Testis (tissue), 3 donors: ENCODE measurements around the gene DCHS2. TPM values are rescaled to one million over a fixed set of nuclear protein-coding genes. Genes with fewer than 3 reads are reported as not detected.

Source experiments
- DNase-seq: peaks from one replicate; pipeline ENCODE4 v3.0.0-alpha.2; 2019
- H3K27ac ChIP-seq, 2 donors: fragments of 200-600 bp; sonication (generic); one replicate each; pipeline ENCODE4 v1.5.1; 2019
- H3K27me3 ChIP-seq: fragments of 200-600 bp; sonication (generic); one replicate; pipeline ENCODE4 v1.5.1; 2019
- H3K36me3 ChIP-seq: fragments of 200-600 bp; sonication (generic); one replicate; pipeline ENCODE4 v1.5.1; 2017; ENCODE audit warnings: low read depth; ENCODE audit errors: missing control alignments
- H3K4me1 ChIP-seq: fragments of 200-600 bp; sonication (generic); one replicate; pipeline ENCODE4 v1.5.1; 2019
- H3K4me3 ChIP-seq, 2 donors: fragments of 200-600 bp; sonication (generic); one replicate each; pipeline ENCODE4 v1.5.1; 2017 to 2019
- H3K9me3 ChIP-seq: fragments of 200-600 bp; sonication (generic); one replicate; pipeline ENCODE4 v1.5.1; 2017
- CTCF ChIP-seq, 3 experiments: fragments of 450-650 bp in 2 of 3; fragments of 200-600 bp in 1 of 3; sonication (generic) in 1 of 3; IDR thresholded peaks; one replicate each; pipeline ENCODE4 v1.5.1; 2016 to 2019; ENCODE audit warnings: antibody characterized with exemption in 3 of 3, mild to moderate bottlenecking in 2 of 3, moderate library complexity in 1 of 3
- POLR2A ChIP-seq: fragments of 450-650 bp; IDR thresholded peaks from one replicate; pipeline ENCODE4 v1.6.1; 2017; ENCODE audit warnings: antibody characterized with exemption, mild to moderate bottlenecking, moderate library complexity
- WGBS, 2 donors: methylation state at CpG; one replicate each; pipeline ENCODE4 v1.1.5; 2018; 5-methylcytosine and 5-hydroxymethylcytosine counted together
- intact Hi-C: fragments of 100-400 bp; cut with DNase I; formaldehyde crosslinking; loops from one replicate; pipeline ENCODE4 v1.15.1; 2023; ENCODE audit warnings: low total_unique reads
- polyA plus RNA-seq: library from polyadenylated mRNA; stranded (reverse); fragments of 350-450 nt; fragmentation: Illumina TruSeq; extraction: RNeasy Lipid Tissue Mini Kit (QIAGEN cat#74804); gene quantifications from one replicate; pipeline ENCODE4 v1.2.3, GENCODE V29; 2014; ENCODE audit warnings: low read depth, low replicate concordance; ENCODE audit not compliant: insufficient read depth
- total RNA-seq, 2 donors: library from RNA; depleted of rRNA; stranded (reverse); fragments of >200 nt; gene quantifications; one replicate each; pipeline ENCODE4 v1.2.3, GENCODE V29; 2016

Gene DCHS2
- total and polyA plus RNA-seq, 3 donors from 2014 or later: 2.4 to 6.5 (median 4.7) TPM

- Histone ChIP-seq H3K36me3 (no peaks in the 10 kb centered on the region), H3K4me1 (peaks cover 4% of the 10 kb centered on the region), H3K27ac (no peak overlapping the region), H3K4me3 (no peak overlapping the region), H3K27me3 (no peaks in the 10 kb centered on the region), H3K9me3 (no peaks in the 10 kb centered on the region)
- DNase-seq: no peak
- intact Hi-C loops: no loop called here
- no peak for TF ChIP-seq CTCF (IDR thresholded peaks at IDR 0.05)
- no peak for TF ChIP-seq POLR2A
- WGBS, 2 donors: 39 to 56% methylated on average over 4 of the region's 4 CpGs
Measured at GRCh38 chr4:154366956-154367355, 124.6 kb downstream of the DCHS2 start.

- H3K36me3 ChIP-seq: no peaks in the 10 kb centered on the region
- DNase-seq: no peak
- TF ChIP-seq POLR2A: no peak
- TF ChIP-seq CTCF (IDR thresholded peaks at IDR 0.05): no peak
- peak overlapping the region in 1 of 2 donors; percentile 27 for H3K27ac ChIP-seq
- no peaks in the 10 kb centered on the region for H3K9me3 ChIP-seq
- intact Hi-C loops: no loop called here
- H3K27me3 ChIP-seq: no peaks in the 10 kb centered on the region
- 43 to 53% methylated on average over 7 of the region's 7 CpGs for WGBS, 2 donors
- no peak overlapping the region for H3K4me3 ChIP-seq
- peaks cover 4% of the 10 kb centered on the region for H3K4me1 ChIP-seq
Measured at GRCh38 chr4:154364066-154364845, 127.3 kb downstream of the DCHS2 start.

- Histone ChIP-seq H3K36me3 (no peaks in the 10 kb centered on the region), H3K4me1 (no peaks in the 10 kb centered on the region), H3K9me3 (no peaks in the 10 kb centered on the region), H3K27me3 (no peaks in the 10 kb centered on the region), H3K4me3 (no peak overlapping the region), H3K27ac (no peak overlapping the region)
- WGBS, 2 donors: 82 to 91% methylated on average over 4 of the region's 4 CpGs
- TF ChIP-seq CTCF (IDR thresholded peaks at IDR 0.05) (no peak), POLR2A (no peak)
- intact Hi-C loops: no loop called here
- no peak for DNase-seq
Measured at GRCh38 chr4:154361450-154361849, 130.1 kb downstream of the DCHS2 start.

GRCh38 chr4:154360491-154360890 is 131.1 kb downstream of the DCHS2 start:
- no peak overlapping the region for H3K27ac ChIP-seq
- H3K4me1 ChIP-seq: no peaks in the 10 kb centered on the region
- intact Hi-C loops: no loop called here
- no peaks in the 10 kb centered on the region for H3K9me3 ChIP-seq
- 43 to 46% methylated on average over 2 of the region's 2 CpGs for WGBS, 2 donors
- no peaks in the 10 kb centered on the region for H3K36me3 ChIP-seq
- H3K27me3 ChIP-seq: no peaks in the 10 kb centered on the region
- DNase-seq: no peak
- no peak for TF ChIP-seq POLR2A
- TF ChIP-seq CTCF (IDR thresholded peaks at IDR 0.05): no peak
- no peak overlapping the region for H3K4me3 ChIP-seq

GRCh38 chr4:154354883-154355282 is 136.7 kb downstream of the DCHS2 start:
- Histone ChIP-seq H3K9me3 (no peaks in the 10 kb centered on the region), H3K36me3 (no peaks in the 10 kb centered on the region), H3K4me3 (no peak overlapping the region), H3K4me1 (no peaks in the 10 kb centered on the region), H3K27ac (no peak overlapping the region), H3K27me3 (no peaks in the 10 kb centered on the region)
- intact Hi-C loops: no loop called here
- no peak for DNase-seq
- no peak for TF ChIP-seq CTCF (IDR thresholded peaks at IDR 0.05)
- no peak for TF ChIP-seq POLR2A
